OCI-LY3 (cell line): Measurements from ENCODE around the gene SERPINB1.
"Not testable (repeated sequence)": the region's sequence is repeated elsewhere in the genome, so short reads cannot be mapped to it uniquely, and the experiment has no call there.

ENCODE experiments used
- H2AFZ ChIP-seq: fragments of 200-600, 300-600 bp; shearing (Covaris generic); 2 replicates; pipeline ENCODE4 v1.6.0; 2014; ENCODE audit warnings: antibody characterized with exemption, low read depth, low read length
- H3K27ac ChIP-seq: fragments of 200-600, 300-600 bp; sonication (generic); 2 replicates; pipeline ENCODE4 v1.5.1; 2014; ENCODE audit warnings: mild to moderate bottlenecking, low read length, moderate library complexity, mixed read lengths
- H3K27me3 ChIP-seq: fragments of 200-600, 300-600 bp; sonication (generic); 2 replicates; pipeline ENCODE4 v1.6.1; 2014; ENCODE audit warnings: low read depth, low read length, mixed read lengths
- H3K36me3 ChIP-seq: fragments of 200-600, 300-600 bp; sonication (generic); replicated peaks from 2 replicates; pipeline ENCODE3; 2014; ENCODE audit warnings: low read depth, low read length, mixed read lengths
- H3K4me1 ChIP-seq: fragments of 300-600, 200-600 bp; sonication (generic); 2 replicates; pipeline ENCODE4 v1.6.1; 2014; ENCODE audit warnings: low read length, mixed read lengths
- H3K4me2 ChIP-seq: fragments of 200-600, 300-600 bp; sonication (generic); 2 replicates; pipeline ENCODE4 v1.6.1; 2014; ENCODE audit warnings: low read length, mixed read lengths
- H3K4me3 ChIP-seq: fragments of 300-600, 200-600 bp; sonication (generic); 2 replicates; pipeline ENCODE4 v1.5.1; 2014; ENCODE audit warnings: antibody characterized with exemption, mild to moderate bottlenecking, low read length, moderate library complexity
- H3K79me2 ChIP-seq: fragments of 300-600, 200-600 bp; shearing (Covaris generic); 2 replicates; pipeline ENCODE4 v1.6.1; 2014; ENCODE audit warnings: mild to moderate bottlenecking, low read length, mixed read lengths
- H3K9ac ChIP-seq: fragments of 300-600, 200-600 bp; shearing (Covaris generic); 2 replicates; pipeline ENCODE4 v1.6.0; 2014; ENCODE audit warnings: mild to moderate bottlenecking, low read length, moderate library complexity
- H3K9me3 ChIP-seq: fragments of 200-600, 300-600 bp; shearing (Covaris generic); 2 replicates; pipeline ENCODE4 v1.6.1; 2014; ENCODE audit warnings: low read length, mixed read lengths; ENCODE audit not compliant: insufficient read depth
- H4K20me1 ChIP-seq: fragments of 200-600, 300-600 bp; sonication (generic); 2 replicates; pipeline ENCODE4 v1.6.1; 2016; ENCODE audit warnings: low read length, mixed read lengths; ENCODE audit not compliant: insufficient read depth
- EZH2phosphoT487 ChIP-seq: fragments of 200-600 bp; shearing (Covaris generic); IDR thresholded peaks from 2 replicates; pipeline ENCODE4 v1.6.1; 2018; ENCODE audit warnings: antibody characterized with exemption, mixed run types, low read depth
- TF ChIP-seq, protein P1 (sequence below): fragments of 200-600, 300-600 bp; sonication (generic); IDR thresholded peaks from 2 replicates; pipeline ENCODE4 v1.5.1; 2014; ENCODE audit warnings: antibody characterized with exemption, low read length, low read depth

Gene SERPINB1

GRCh38 chr6:2884804-2885203 lies 43.1 kb upstream of the SERPINB1 start:
- Histone ChIP-seq H3K36me3 (peaks cover 21% of the 10 kb centered on the region), H3K27ac (no peak overlapping the region), H3K4me2 (no peak overlapping the region), H3K9ac (no peak overlapping the region), H4K20me1 (no peaks in the 10 kb centered on the region), H3K4me1 (peaks cover 7% of the 10 kb centered on the region), H3K27me3 (no peaks in the 10 kb centered on the region), H3K4me3 (no peak overlapping the region), H3K79me2 (no peaks in the 10 kb centered on the region), H3K9me3 (no peaks in the 10 kb centered on the region), H2AFZ (no peak overlapping the region)
- TF ChIP-seq EZH2phosphoT487 = no peak
- TF ChIP-seq, protein P1, sequence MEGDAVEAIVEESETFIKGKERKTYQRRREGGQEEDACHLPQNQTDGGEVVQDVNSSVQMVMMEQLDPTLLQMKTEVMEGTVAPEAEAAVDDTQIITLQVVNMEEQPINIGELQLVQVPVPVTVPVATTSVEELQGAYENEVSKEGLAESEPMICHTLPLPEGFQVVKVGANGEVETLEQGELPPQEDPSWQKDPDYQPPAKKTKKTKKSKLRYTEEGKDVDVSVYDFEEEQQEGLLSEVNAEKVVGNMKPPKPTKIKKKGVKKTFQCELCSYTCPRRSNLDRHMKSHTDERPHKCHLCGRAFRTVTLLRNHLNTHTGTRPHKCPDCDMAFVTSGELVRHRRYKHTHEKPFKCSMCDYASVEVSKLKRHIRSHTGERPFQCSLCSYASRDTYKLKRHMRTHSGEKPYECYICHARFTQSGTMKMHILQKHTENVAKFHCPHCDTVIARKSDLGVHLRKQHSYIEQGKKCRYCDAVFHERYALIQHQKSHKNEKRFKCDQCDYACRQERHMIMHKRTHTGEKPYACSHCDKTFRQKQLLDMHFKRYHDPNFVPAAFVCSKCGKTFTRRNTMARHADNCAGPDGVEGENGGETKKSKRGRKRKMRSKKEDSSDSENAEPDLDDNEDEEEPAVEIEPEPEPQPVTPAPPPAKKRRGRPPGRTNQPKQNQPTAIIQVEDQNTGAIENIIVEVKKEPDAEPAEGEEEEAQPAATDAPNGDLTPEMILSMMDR = no peak

DNA sequence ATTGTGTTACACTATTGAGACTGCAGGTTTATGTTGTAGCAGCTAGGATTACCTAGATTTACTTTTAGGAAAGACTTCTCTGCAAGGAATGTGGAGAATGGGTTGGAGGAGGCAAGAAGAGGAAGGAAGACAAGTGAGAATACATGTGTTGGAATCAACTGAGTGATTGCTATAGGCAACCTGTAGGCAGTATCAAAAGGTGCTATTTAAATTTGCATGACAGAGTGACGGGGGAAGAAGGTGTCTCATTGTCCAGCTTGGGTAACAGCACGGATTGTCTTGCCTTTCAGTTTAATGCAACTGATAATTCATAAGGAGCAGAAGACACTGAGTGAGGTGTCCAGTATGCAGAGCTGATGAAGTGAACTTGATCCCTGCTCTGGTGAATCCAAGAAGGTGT lies 42.0 kb upstream of the SERPINB1 start:
- Histone ChIP-seq H3K27me3 (no peaks in the 10 kb centered on the region), H3K9ac (no peak overlapping the region), H4K20me1 (no peaks in the 10 kb centered on the region), H3K79me2 (no peaks in the 10 kb centered on the region), H3K4me2 (no peak overlapping the region), H3K4me3 (no peak overlapping the region), H3K9me3 (no peaks in the 10 kb centered on the region), H3K4me1 (peaks cover 7% of the 10 kb centered on the region), H3K36me3 (peaks cover 14% of the 10 kb centered on the region), H2AFZ (no peak overlapping the region), H3K27ac (no peak overlapping the region)
- TF ChIP-seq EZH2phosphoT487 = no peak
- TF ChIP-seq, protein P1 = no peak

GRCh38 chr6:2881423-2881822 lies 39.8 kb upstream of the SERPINB1 start:
- H3K27me3 ChIP-seq = no peaks in the 10 kb centered on the region
- no peaks in the 10 kb centered on the region for H3K79me2 ChIP-seq
- no peak overlapping the region for H3K4me2 ChIP-seq
- H3K4me1 ChIP-seq = peaks cover 10% of the 10 kb centered on the region
- TF ChIP-seq EZH2phosphoT487 = no peak
- TF ChIP-seq, protein P1 = no peak
- H3K27ac ChIP-seq = no peak overlapping the region
- H3K36me3 ChIP-seq = peaks cover 4% of the 10 kb centered on the region
- no peak overlapping the region for H3K9ac ChIP-seq
- no peaks in the 10 kb centered on the region for H4K20me1 ChIP-seq
- no peaks in the 10 kb centered on the region for H3K9me3 ChIP-seq
- no peak overlapping the region for H2AFZ ChIP-seq
- no peak overlapping the region for H3K4me3 ChIP-seq

- H2AFZ ChIP-seq, H3K79me2 ChIP-seq, H3K27me3 ChIP-seq, H3K4me3 ChIP-seq, H3K9ac ChIP-seq, H3K9me3 ChIP-seq, H4K20me1 ChIP-seq, H3K27ac ChIP-seq, H3K4me2 ChIP-seq, H3K36me3 ChIP-seq: not testable (repeated sequence)
- peaks cover 14% of the 10 kb centered on the region for H3K4me1 ChIP-seq
Observed at GRCh38 chr6:2880156-2880555, 38.5 kb upstream of the SERPINB1 start.

- H3K9ac ChIP-seq = no peak overlapping the region
- no peak overlapping the region for H2AFZ ChIP-seq
- TF ChIP-seq, protein P1 = no peak
- no peak for TF ChIP-seq EZH2phosphoT487
- no peak overlapping the region for H3K27ac ChIP-seq
- H3K4me2 ChIP-seq = no peak overlapping the region
- H4K20me1 ChIP-seq = no peaks in the 10 kb centered on the region
- H3K27me3 ChIP-seq = no peaks in the 10 kb centered on the region
- H3K9me3 ChIP-seq = no peaks in the 10 kb centered on the region
- H3K36me3 ChIP-seq = no peaks in the 10 kb centered on the region
- no peak overlapping the region for H3K4me3 ChIP-seq
- no peaks in the 10 kb centered on the region for H3K79me2 ChIP-seq
- H3K4me1 ChIP-seq = peaks cover 26% of the 10 kb centered on the region
Observed at GRCh38 chr6:2877960-2878359, 36.3 kb upstream of the SERPINB1 start.
